ENCODE data around the gene SMURF2. TPM values are rescaled to one million over a fixed set of nuclear protein-coding genes. Genes with fewer than 3 reads are reported as not detected.
A peak's percentile ranks its signal among the peaks of the same experiment; 100 is the strongest.

SMURF2 gene
- total and polyA plus RNA-seq, 9 of the 15 experiments (the other 6 are each of a cell fraction or from before 2014, with no cell fraction given) = 3.8 to 22.0 (median 14.8) TPM

DNA sequence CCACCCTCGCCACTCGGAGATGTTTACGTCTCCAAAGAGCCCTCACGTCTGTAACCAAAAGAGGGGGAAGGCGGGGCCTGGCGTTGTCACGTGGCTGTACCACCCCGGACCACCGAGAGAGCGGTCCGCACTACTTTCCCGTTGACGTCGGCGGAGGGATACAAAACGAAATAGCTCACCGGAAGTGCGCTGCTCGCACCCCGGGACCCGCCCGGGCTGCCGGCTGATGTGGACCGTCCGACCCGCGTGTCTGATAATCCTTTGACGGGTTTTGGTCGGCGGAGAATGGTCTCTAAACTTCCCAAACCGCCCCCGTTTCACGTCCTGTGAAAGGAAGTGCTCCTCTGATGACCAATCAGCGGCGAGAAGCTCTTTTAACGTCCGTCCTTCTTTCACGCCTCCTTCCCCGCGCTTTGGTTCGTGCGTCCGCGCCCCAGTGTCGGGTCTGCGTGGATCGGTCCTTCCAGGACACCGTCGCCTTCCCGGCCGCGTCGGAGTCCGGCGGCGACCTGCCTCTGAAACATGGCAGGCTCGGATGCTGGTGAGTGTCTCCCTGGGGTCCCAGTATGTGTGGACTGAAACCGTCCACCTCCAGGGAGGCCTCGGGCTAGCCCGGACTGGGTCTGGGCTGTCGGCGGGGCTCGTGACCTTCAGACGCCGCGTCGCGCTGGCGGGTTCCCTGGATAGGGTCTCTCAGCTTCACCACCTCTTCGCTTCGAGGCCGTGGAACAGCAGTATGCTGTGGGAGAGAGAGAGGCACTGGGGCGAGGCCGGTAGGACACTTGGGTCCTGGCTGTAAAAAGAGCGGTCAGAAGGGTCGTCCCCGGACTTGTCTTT, 155.3 kb downstream of the SMURF2 start, which contains the start of gene CEP95 (continued):
- TF ChIP-seq, protein P1, sequence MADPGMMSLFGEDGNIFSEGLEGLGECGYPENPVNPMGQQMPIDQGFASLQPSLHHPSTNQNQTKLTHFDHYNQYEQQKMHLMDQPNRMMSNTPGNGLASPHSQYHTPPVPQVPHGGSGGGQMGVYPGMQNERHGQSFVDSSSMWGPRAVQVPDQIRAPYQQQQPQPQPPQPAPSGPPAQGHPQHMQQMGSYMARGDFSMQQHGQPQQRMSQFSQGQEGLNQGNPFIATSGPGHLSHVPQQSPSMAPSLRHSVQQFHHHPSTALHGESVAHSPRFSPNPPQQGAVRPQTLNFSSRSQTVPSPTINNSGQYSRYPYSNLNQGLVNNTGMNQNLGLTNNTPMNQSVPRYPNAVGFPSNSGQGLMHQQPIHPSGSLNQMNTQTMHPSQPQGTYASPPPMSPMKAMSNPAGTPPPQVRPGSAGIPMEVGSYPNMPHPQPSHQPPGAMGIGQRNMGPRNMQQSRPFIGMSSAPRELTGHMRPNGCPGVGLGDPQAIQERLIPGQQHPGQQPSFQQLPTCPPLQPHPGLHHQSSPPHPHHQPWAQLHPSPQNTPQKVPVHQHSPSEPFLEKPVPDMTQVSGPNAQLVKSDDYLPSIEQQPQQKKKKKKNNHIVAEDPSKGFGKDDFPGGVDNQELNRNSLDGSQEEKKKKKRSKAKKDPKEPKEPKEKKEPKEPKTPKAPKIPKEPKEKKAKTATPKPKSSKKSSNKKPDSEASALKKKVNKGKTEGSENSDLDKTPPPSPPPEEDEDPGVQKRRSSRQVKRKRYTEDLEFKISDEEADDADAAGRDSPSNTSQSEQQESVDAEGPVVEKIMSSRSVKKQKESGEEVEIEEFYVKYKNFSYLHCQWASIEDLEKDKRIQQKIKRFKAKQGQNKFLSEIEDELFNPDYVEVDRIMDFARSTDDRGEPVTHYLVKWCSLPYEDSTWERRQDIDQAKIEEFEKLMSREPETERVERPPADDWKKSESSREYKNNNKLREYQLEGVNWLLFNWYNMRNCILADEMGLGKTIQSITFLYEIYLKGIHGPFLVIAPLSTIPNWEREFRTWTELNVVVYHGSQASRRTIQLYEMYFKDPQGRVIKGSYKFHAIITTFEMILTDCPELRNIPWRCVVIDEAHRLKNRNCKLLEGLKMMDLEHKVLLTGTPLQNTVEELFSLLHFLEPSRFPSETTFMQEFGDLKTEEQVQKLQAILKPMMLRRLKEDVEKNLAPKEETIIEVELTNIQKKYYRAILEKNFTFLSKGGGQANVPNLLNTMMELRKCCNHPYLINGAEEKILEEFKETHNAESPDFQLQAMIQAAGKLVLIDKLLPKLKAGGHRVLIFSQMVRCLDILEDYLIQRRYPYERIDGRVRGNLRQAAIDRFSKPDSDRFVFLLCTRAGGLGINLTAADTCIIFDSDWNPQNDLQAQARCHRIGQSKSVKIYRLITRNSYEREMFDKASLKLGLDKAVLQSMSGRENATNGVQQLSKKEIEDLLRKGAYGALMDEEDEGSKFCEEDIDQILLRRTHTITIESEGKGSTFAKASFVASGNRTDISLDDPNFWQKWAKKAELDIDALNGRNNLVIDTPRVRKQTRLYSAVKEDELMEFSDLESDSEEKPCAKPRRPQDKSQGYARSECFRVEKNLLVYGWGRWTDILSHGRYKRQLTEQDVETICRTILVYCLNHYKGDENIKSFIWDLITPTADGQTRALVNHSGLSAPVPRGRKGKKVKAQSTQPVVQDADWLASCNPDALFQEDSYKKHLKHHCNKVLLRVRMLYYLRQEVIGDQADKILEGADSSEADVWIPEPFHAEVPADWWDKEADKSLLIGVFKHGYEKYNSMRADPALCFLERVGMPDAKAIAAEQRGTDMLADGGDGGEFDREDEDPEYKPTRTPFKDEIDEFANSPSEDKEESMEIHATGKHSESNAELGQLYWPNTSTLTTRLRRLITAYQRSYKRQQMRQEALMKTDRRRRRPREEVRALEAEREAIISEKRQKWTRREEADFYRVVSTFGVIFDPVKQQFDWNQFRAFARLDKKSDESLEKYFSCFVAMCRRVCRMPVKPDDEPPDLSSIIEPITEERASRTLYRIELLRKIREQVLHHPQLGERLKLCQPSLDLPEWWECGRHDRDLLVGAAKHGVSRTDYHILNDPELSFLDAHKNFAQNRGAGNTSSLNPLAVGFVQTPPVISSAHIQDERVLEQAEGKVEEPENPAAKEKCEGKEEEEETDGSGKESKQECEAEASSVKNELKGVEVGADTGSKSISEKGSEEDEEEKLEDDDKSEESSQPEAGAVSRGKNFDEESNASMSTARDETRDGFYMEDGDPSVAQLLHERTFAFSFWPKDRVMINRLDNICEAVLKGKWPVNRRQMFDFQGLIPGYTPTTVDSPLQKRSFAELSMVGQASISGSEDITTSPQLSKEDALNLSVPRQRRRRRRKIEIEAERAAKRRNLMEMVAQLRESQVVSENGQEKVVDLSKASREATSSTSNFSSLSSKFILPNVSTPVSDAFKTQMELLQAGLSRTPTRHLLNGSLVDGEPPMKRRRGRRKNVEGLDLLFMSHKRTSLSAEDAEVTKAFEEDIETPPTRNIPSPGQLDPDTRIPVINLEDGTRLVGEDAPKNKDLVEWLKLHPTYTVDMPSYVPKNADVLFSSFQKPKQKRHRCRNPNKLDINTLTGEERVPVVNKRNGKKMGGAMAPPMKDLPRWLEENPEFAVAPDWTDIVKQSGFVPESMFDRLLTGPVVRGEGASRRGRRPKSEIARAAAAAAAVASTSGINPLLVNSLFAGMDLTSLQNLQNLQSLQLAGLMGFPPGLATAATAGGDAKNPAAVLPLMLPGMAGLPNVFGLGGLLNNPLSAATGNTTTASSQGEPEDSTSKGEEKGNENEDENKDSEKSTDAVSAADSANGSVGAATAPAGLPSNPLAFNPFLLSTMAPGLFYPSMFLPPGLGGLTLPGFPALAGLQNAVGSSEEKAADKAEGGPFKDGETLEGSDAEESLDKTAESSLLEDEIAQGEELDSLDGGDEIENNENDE (IDR thresholded peaks at IDR 0.05; ENCODE audit: low read depth, low read length) = no peak
- TF ChIP-seq BRCA1 (IDR thresholded peaks at IDR 0.05) (no peak), BRCA1 (CRISPR knock-in tag; IDR thresholded peaks at IDR 0.05) (no peak), HDAC6 (IDR thresholded peaks at IDR 0.05; ENCODE audit: low read depth, low read length) (no peak), ZNF134 (CRISPR knock-in tag; conservative IDR thresholded peaks at IDR 0.05) (no peak), EP400 (IDR thresholded peaks at IDR 0.05) (peak; percentile 98), MAFF (IDR thresholded peaks at IDR 0.05; ENCODE audit: low read length) (no peak), PTRF (tag; IDR thresholded peaks at IDR 0.05) (no peak), BRD4 (IDR thresholded peaks at IDR 0.05) (peak; percentile 9; the same call in 1 of the 2 replicates), RNF2 (IDR thresholded peaks at IDR 0.05) (no peak; the same call in none of the 2 replicates), ZNF316 (IDR thresholded peaks at IDR 0.05) (no peak)
- TF ChIP-seq, protein P2, sequence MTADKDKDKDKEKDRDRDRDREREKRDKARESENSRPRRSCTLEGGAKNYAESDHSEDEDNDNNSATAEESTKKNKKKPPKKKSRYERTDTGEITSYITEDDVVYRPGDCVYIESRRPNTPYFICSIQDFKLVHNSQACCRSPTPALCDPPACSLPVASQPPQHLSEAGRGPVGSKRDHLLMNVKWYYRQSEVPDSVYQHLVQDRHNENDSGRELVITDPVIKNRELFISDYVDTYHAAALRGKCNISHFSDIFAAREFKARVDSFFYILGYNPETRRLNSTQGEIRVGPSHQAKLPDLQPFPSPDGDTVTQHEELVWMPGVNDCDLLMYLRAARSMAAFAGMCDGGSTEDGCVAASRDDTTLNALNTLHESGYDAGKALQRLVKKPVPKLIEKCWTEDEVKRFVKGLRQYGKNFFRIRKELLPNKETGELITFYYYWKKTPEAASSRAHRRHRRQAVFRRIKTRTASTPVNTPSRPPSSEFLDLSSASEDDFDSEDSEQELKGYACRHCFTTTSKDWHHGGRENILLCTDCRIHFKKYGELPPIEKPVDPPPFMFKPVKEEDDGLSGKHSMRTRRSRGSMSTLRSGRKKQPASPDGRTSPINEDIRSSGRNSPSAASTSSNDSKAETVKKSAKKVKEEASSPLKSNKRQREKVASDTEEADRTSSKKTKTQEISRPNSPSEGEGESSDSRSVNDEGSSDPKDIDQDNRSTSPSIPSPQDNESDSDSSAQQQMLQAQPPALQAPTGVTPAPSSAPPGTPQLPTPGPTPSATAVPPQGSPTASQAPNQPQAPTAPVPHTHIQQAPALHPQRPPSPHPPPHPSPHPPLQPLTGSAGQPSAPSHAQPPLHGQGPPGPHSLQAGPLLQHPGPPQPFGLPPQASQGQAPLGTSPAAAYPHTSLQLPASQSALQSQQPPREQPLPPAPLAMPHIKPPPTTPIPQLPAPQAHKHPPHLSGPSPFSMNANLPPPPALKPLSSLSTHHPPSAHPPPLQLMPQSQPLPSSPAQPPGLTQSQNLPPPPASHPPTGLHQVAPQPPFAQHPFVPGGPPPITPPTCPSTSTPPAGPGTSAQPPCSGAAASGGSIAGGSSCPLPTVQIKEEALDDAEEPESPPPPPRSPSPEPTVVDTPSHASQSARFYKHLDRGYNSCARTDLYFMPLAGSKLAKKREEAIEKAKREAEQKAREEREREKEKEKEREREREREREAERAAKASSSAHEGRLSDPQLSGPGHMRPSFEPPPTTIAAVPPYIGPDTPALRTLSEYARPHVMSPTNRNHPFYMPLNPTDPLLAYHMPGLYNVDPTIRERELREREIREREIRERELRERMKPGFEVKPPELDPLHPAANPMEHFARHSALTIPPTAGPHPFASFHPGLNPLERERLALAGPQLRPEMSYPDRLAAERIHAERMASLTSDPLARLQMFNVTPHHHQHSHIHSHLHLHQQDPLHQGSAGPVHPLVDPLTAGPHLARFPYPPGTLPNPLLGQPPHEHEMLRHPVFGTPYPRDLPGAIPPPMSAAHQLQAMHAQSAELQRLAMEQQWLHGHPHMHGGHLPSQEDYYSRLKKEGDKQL (CRISPR knock-in tag; IDR thresholded peaks at IDR 0.05; ENCODE audit: borderline replicate concordance) = no peak

All from K562 (cell line).